Measurements from ENCODE around the gene COG5. TPM values are rescaled to one million over a fixed set of nuclear protein-coding genes. Genes with fewer than 3 reads are reported as not detected.

The COG5 gene

Small RNA genes within 50 kb of the gene (small RNA-seq; reads per million reads assigned to genes)
- gene AC002381.1 (ENCODE audit: low read depth): not detected
- not detected for gene RF01233 (ENCODE audit: low read depth)

Data from mesenchymal stem cell (in vitro differentiated cells and primary cell).